HTR-8/SVneo (cell line): ENCODE results near the gene FILIP1L.
A peak's percentile ranks its signal among the peaks of the same experiment; 100 is the strongest.

Source experiments
- DNase-seq: peaks from one replicate; pipeline ENCODE4 v3.0.0; 2011; ENCODE audit warnings: low spot score, mixed read lengths; ENCODE audit not compliant: insufficient read length
- FAIRE-seq: peaks from 2 replicates; lab custom pipeline; 2011; peaks lifted over from hg19 to GRCh38; lab: Jason Lieb, UNC

The FILIP1L gene

GRCh38 chr3:99879275-99879674, 235.0 kb downstream of the FILIP1L start:
- DNase-seq (no peak), FAIRE-seq (no peak)

DNA sequence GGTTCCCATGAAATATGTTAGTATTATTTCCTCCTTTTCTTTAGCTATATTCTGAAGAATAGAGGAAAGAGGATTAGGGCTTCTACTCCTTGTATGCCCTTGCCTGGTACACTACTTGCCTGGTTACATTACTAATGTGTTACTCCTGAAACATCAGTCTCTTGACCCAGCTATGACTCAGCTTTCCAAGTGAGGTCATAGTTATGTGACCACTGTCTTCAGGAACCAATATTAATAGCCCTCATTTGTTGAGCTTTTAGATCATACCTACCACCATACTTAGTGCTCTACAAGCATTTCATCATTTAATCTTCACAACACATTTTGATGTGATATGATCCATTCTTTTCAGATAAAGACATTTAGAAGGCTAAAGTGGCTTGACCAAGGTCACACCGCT, 236.3 kb downstream of the FILIP1L start:
- FAIRE-seq (peak; percentile 46), DNase-seq (peak; percentile 68)

DNA sequence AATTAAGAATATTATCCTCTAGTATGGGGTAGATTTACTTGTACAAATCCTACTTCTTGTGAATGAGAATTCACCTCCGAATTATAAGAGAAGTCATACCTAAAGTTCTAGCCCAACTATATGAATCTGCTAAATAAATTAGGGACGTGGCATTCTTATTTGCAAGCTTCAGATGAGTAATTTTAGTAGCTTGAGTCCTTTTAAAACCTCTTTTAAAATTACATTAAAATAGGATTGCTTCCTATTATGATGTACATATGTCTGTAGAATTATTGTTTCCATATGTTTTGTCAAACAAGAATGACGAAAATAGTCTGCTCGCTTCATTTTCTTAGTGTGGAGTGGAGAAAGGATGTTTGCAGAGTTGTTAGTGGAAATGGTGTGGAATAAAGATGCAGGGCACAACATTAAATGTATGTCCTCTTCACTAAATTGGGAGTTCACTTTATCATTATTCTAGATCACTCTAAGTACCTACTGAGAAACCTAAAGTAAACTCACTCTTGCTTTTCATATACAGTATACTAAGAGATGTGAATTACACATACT, 237.2 kb downstream of the FILIP1L start:
- FAIRE-seq (no peak), DNase-seq (no peak)

DNA sequence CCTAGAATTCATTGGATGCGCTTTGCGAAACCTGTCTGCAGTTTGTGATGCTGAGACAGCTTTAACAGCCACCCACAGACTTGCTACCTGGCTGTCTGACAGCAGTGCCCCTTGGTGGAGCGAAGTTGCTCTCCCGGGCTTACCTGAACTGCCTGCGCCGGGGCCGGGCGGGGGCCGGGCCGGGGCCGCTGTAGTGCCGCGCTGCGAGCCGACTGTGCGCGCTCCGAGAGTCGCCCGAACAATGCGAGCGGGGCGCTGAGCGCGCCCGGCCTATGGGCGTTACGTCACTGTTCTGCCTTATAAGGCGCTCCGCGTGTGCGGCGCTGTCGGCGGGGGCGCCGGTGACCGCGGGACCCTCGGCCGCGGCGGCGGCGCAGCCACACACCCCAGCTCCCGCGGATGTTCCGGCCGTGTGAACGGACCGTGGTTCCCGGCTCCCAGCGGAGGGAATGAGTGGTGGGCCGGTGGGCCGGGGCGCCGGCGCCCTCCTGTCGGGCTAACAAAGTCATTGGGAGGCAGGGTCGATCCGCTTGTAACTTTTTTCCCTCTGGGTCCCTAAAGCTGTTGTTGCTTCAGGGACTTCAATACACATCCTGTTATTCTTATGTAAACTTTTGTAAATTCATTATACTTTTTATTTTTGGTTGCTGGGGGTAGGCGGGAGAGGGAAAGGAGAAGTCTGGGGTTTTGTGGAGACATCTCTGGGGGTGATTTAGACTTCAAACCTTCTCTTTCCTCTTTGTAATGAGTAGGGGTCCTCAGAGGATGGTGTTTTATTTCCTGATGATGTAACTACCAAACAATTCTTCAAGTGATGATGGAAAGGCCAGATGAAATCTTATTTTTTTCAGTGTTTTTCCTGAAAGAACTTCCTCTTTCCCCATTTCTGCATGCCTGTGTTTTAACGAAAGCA, 238.1 kb downstream of the FILIP1L start:
- peak; percentile 65 for DNase-seq
- FAIRE-seq: peak; percentile 85

- no peak for FAIRE-seq
- no peak for DNase-seq
Observed at GRCh38 chr3:99875581-99875928, 238.7 kb downstream of the FILIP1L start.

DNA sequence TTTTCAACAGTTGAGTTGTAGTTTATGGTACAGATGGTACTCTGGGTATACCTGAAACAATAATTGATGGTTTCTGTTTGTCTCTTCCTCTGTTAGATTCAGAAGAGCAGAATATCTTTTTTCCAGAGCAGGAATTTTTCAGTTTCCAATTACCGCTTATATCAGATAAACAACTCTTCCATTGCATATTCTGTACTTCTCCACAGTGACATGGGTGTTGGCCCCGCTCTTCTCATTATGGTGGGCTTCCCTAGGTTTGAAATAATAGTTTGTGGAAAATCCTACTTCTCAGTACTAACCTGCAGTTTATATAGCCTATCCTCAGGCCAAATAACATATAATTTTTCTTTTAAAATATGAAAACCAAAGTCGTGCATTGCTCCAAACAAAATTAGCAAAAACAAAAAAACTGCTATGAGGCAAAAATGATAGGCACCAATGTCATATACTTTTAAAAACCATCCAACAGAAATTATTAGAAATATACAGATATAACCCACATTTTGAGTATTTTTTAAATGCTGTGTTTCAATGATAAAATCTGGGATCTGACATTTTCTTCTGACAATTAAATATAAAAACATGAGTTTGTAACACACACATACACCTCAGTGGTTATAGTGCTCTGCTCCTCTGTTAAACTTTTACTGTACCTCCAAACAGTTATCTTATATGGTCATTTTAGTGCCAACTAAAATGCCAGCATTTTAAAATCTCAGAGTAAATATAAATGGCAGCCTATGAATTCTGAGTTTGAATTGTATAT, 239.9 kb downstream of the FILIP1L start:
- no peak for FAIRE-seq
- DNase-seq: no peak

- DNase-seq (no peak), FAIRE-seq (no peak)
Observed at GRCh38 chr3:99873269-99874102, 240.8 kb downstream of the FILIP1L start.

GRCh38 chr3:99872923-99873254, 241.4 kb downstream of the FILIP1L start:
- FAIRE-seq (no peak), DNase-seq (no peak)

GRCh38 chr3:99871231-99872045, 242.9 kb downstream of the FILIP1L start:
- DNase-seq: no peak
- no peak for FAIRE-seq

DNA sequence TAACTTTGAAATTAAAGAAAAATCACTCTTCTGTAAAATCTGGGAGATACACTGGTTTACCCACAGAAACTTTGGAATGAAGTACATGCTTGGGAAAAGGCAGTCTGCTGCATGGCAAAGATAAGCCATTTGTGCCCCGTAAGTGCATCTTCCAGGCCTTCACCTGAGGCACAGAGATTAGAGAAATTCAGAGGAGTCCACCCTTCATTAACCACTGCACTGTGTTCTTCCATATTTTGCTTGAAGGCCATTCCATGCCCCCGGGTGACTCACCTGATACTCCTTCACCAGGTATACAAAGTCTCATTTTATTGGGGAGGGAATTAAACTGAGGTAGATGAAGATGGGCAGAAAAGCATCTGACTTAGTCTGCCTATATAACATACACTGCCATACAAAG, 243.6 kb downstream of the FILIP1L start:
- DNase-seq (no peak), FAIRE-seq (no peak)

- DNase-seq: no peak
- no peak for FAIRE-seq
Observed at GRCh38 chr3:99869621-99870020, 244.7 kb downstream of the FILIP1L start.

GRCh38 chr3:99868311-99868646, 246.0 kb downstream of the FILIP1L start:
- FAIRE-seq (peak; percentile 28), DNase-seq (no peak)

DNA sequence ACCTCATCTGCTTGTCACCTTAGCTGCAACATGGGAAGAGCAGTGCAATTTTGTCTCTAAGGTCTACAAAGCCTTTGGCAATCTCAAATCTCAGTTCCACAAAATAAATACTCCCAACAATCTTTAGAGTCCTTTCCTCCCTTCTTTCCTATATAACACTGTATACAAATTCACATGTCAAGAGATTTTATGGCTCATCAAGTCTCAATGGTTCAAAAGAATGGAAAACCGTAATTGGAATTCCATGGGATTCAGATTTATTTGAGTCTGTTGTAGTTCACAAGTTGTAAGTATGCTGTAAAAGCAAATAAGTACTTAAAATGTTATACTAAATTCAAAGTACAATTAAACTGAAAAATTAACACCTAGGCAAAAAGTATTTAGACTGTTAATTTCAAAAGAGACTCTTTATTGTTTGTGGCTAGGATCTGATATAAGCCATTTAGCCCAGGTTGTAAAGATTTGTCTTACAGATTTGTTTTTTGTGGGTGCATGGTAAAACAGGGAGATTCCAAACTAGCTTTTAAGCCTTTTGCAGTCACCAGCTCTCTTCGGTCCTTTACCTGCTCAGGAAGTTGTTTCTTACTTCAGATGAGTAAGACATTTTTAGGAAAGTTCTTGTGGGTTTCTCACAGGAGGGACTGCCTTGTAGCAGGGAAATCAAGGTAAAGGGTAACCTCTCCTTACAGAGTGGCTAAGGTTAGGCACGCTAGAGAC, 246.5 kb downstream of the FILIP1L start:
- DNase-seq (no peak), FAIRE-seq (no peak)

- DNase-seq (no peak), FAIRE-seq (no peak)
Observed at GRCh38 chr3:99866261-99866761, 248.0 kb downstream of the FILIP1L start.

DNA sequence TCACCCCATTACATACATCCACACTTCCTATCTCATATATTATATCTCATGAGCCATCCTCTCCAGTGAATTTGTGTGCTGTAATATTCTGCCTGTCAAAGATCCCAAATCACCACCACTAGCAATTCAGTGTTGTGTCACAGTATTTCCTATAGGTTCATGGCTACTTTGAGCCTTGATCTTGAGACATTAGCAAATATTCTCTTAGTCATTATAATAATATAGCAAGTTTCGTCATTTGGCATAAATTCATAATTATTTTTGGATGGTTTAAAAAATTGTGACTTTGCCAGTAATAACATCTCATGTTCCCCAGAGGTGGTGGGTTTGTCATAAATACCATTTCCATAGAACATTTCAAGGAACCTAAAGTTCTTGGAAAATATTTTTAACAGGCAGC, 249.0 kb downstream of the FILIP1L start:
- DNase-seq (no peak), FAIRE-seq (no peak)

DNA sequence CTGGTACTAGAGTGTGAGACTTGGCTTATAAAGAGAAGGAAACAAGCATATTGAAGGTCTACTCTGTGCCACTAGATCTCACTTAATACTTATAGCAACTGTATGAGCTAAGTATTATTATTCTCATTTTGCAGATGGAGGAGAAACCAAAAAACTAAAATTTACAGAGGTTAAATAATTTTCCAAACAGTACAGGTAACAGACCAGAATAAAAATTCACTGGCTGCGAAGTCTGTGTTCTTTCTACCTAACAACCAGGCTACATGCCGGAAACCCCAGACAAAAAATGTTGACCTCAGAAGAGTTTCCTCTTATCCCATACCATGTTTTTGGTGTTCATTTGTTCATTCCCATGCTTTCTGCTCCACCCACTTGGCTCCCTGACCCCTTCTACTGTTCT, 250.0 kb downstream of the FILIP1L start:
- DNase-seq (no peak), FAIRE-seq (no peak)

- no peak for FAIRE-seq
- DNase-seq: no peak
Observed at GRCh38 chr3:99863588-99863987, 250.7 kb downstream of the FILIP1L start.

GRCh38 chr3:99863002-99863401, 251.3 kb downstream of the FILIP1L start:
- FAIRE-seq: peak; percentile 28
- DNase-seq: no peak

DNA sequence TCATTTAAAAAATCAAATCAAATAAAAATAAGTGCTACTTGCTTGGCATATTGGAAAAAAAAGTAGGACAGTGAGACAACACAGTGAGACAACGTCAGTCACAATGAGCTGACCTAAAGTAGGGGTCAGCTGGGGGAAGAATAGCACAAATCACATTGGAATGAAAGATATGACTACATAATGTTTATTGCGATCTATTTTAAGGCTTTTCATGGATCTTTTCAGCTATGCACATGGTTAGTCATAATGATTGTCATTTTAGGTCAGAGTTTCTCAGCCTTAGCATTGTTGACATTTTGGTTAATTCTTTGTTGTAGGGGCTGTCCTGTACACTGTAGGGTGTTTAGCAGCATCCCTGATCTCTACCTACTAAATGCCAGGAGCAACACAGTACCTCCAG, 252.1 kb downstream of the FILIP1L start:
- FAIRE-seq: peak; percentile 54

More for the DNA sequence above, 252.1 kb downstream of the FILIP1L start:
- DNase-seq: no peak
